Prostate gland (tissue), 2 donors: ENCODE measurements around the gene MAGI2. TPM values are rescaled to one million over a fixed set of nuclear protein-coding genes. Genes with fewer than 3 reads are reported as not detected.

Experiments
- DNase-seq: peaks from one replicate; pipeline ENCODE4 v3.0.0-alpha.2; 2019; ENCODE audit warnings: low spot score
- H3K27ac ChIP-seq, 2 donors: fragments of 200-600 bp; sonication (generic); 2 replicates each; pipeline ENCODE4 v1.5.1; 2017 to 2019
- H3K27me3 ChIP-seq: fragments of 200-600 bp; sonication (generic); replicated peaks from 2 replicates; pipeline ENCODE4 v1.5.1; 2019; ENCODE audit not compliant: insufficient read depth
- H3K36me3 ChIP-seq, 2 donors: fragments of 200-600 bp; sonication (generic); 1 replicate in 1 of 2; 2 replicates in 1 of 2; pipeline versions ENCODE4 v1.5.1 to v1.8.1; 2017 to 2019
- H3K4me1 ChIP-seq: fragments of 200-600 bp; sonication (generic); replicated peaks from 2 replicates; pipeline ENCODE4 v1.5.1; 2019
- H3K4me3 ChIP-seq, 2 donors: fragments of 200-600 bp; sonication (generic); 2 replicates each; pipeline ENCODE4 v1.5.1; 2017 to 2019
- H3K9me3 ChIP-seq: fragments of 200-600 bp; sonication (generic); 2 replicates; pipeline ENCODE4 v1.5.1; 2017
- POLR2A ChIP-seq: fragments of 450-650 bp; IDR thresholded peaks from one replicate; pipeline ENCODE4 v1.6.1; 2016; ENCODE audit warnings: antibody characterized with exemption, mild to moderate bottlenecking
- POLR2AphosphoS5 ChIP-seq: sonication (generic); formaldehyde crosslinking; IDR thresholded peaks from one replicate; pipeline ENCODE4 v1.6.1; 2017; ENCODE audit warnings: antibody characterized with exemption
- WGBS: methylation state at CpG from one replicate; pipeline ENCODE4 v1.1.5; 2018; 5-methylcytosine and 5-hydroxymethylcytosine counted together
- intact Hi-C: fragments of 100-400 bp; cut with DNase I; formaldehyde crosslinking; loops from one replicate; pipeline ENCODE4 v1.14.2; 2022
- total RNA-seq, 2 donors: library from RNA; depleted of rRNA; stranded (reverse); fragments of >200 nt; gene quantifications; one replicate each; pipeline ENCODE4 v1.1.0, GENCODE V29; 2016
- TF ChIP-seq, protein P1 (sequence below), 4 experiments: fragments of 200-600 bp in 2 of 4; fragments of 450-650 bp in 2 of 4; sonication (generic) in 2 of 4; IDR thresholded peaks; 1 replicate in 3 of 4; 2 replicates in 1 of 4; pipeline ENCODE4 v1.5.1; 2016 to 2019; ENCODE audit warnings: antibody characterized with exemption in 4 of 4, mild to moderate bottlenecking in 2 of 4, moderate library complexity in 2 of 4

MAGI2 gene
- total RNA-seq, 2 donors from 2014 or later, result 27.1 to 31.3 TPM

DNA sequence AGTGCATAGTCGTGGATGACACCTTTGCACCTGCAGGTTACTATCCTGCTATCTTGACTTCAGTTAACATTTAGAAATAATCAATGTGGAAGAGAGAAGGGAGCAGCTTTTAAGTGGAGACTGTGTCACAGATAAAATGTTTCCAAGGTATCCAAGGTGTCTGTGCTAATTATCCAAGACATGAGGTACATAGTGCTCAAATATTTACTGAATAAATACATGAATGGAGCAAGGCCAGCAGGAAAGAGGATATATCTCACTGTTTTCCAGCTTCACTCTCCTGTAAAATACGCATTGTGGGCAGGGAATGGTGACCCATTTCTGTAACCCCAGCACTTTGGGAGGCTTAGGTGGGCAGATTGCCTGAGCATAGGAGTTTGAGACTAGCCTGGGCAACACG is 1102.5 kb downstream of the MAGI2 start:
- Histone ChIP-seq H3K4me1 (peaks cover 2% of the 10 kb centered on the region), H3K27me3 (no peaks in the 10 kb centered on the region), H3K27ac (no peak overlapping the region), H3K9me3 (no peaks in the 10 kb centered on the region), H3K36me3 (no peaks in the 10 kb centered on the region), H3K4me3 (no peak overlapping the region)
- WGBS, result 30% methylated on average over 3 of the region's 3 CpGs
- intact Hi-C loops, result no loop called here
- DNase-seq, result no peak
- TF ChIP-seq POLR2AphosphoS5 (no peak), POLR2A (no peak)
- TF ChIP-seq, protein P1, sequence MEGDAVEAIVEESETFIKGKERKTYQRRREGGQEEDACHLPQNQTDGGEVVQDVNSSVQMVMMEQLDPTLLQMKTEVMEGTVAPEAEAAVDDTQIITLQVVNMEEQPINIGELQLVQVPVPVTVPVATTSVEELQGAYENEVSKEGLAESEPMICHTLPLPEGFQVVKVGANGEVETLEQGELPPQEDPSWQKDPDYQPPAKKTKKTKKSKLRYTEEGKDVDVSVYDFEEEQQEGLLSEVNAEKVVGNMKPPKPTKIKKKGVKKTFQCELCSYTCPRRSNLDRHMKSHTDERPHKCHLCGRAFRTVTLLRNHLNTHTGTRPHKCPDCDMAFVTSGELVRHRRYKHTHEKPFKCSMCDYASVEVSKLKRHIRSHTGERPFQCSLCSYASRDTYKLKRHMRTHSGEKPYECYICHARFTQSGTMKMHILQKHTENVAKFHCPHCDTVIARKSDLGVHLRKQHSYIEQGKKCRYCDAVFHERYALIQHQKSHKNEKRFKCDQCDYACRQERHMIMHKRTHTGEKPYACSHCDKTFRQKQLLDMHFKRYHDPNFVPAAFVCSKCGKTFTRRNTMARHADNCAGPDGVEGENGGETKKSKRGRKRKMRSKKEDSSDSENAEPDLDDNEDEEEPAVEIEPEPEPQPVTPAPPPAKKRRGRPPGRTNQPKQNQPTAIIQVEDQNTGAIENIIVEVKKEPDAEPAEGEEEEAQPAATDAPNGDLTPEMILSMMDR (IDR thresholded peaks at IDR 0.05), result no peak

- Histone ChIP-seq H3K27me3 (no peaks in the 10 kb centered on the region), H3K4me3 (no peak overlapping the region), H3K9me3 (no peaks in the 10 kb centered on the region), H3K4me1 (peaks cover 2% of the 10 kb centered on the region), H3K36me3 (no peaks in the 10 kb centered on the region), H3K27ac (no peak overlapping the region)
- intact Hi-C loops, result no loop called here
- no peak for DNase-seq
- WGBS, result 61% methylated on average over 1 of the region's 1 CpG
- TF ChIP-seq, protein P1 (IDR thresholded peaks at IDR 0.05), result no peak
- TF ChIP-seq POLR2A, result no peak
- no peak for TF ChIP-seq POLR2AphosphoS5
Observed at GRCh38 chr7:78350391-78350790, 1103.1 kb downstream of the MAGI2 start.

DNA sequence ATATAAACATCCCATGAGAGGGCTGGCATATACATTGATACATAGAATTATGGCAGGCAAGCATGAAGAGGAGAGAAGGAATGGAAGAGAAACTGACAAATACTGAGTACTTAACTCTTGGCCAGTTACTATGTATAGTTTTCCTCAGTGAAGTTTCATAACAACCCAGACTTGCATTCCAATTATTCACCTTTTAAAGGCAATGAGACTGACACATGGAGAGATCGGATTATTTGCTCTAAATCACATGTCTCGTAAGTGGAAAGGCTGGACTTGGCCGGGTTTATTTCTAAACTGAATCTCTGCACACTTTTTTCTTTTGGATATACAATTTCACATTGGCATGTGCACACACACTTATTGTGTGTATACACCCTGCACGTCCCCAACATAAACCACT is 1106.6 kb downstream of the MAGI2 start:
- intact Hi-C loops, result no loop called here
- no peak overlapping the region for H3K4me3 ChIP-seq
- no peak for TF ChIP-seq POLR2AphosphoS5
- TF ChIP-seq, protein P1 (IDR thresholded peaks at IDR 0.05), result no peak
- TF ChIP-seq POLR2A, result no peak
- no peak overlapping the region for H3K27ac ChIP-seq
- 60% methylated on average over 4 of the region's 4 CpGs for WGBS
- no peak for DNase-seq
- H3K36me3 ChIP-seq, result no peaks in the 10 kb centered on the region
- no peaks in the 10 kb centered on the region for H3K9me3 ChIP-seq
- no peaks in the 10 kb centered on the region for H3K27me3 ChIP-seq
- H3K4me1 ChIP-seq, result peaks cover 2% of the 10 kb centered on the region

DNA sequence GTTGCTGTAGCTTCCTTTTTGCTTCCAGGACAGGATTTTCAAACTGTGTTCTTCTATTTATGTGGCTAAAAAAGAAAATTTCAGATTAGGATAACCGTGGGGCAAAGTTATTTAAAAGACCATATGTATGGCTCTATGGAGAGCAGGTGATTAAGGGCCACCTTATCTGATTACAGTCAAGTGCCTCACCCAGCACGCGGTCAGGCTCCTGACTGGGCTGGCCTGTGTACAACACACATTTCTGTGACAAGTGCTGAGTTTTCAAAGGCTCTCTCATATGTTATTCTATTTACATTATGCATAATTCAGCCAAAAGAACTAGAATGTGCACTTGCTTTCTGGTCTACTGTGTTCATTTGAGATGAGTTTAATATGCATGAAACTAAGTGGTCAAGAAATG is 1107.5 kb downstream of the MAGI2 start:
- DNase-seq, result no peak
- intact Hi-C loops, result no loop called here
- WGBS, result 32% methylated on average over 3 of the region's 3 CpGs

More for the DNA sequence above, 1107.5 kb downstream of the MAGI2 start:
- Histone ChIP-seq H3K36me3 (no peaks in the 10 kb centered on the region), H3K4me1 (peaks cover 2% of the 10 kb centered on the region), H3K27ac (no peak overlapping the region), H3K4me3 (no peak overlapping the region), H3K9me3 (no peaks in the 10 kb centered on the region), H3K27me3 (no peaks in the 10 kb centered on the region)
- TF ChIP-seq POLR2A (no peak), POLR2AphosphoS5 (no peak)
- TF ChIP-seq, protein P1 (IDR thresholded peaks at IDR 0.05), result no peak
